H1 (cell line): ENCODE results near the gene HNRNPH2. TPM values are rescaled to one million over a fixed set of nuclear protein-coding genes. Genes with fewer than 3 reads are reported as not detected.

Experiments used
- CTCF ChIA-PET: fragments of 300-600 bp; sonication (Branson Sonifier 250); formaldehyde crosslinking; loops from one replicate; lab custom pipeline; 2021; ENCODE audit not compliant: partially characterized antibody; lab: Charles Lee
- POLR2A ChIA-PET: fragments of 300-600 bp; sonication (Branson Sonifier 250); formaldehyde crosslinking; loops from one replicate; lab custom pipeline; 2021; ENCODE audit warnings: inconsistent platforms; ENCODE audit not compliant: partially characterized antibody; lab: Charles Lee
- DNase-seq, 2 experiments: peaks; one replicate each; pipeline versions ENCODE4 v3.0.0 to v3.0.0-alpha.2; 2010 to 2022; ENCODE audit warnings: low spot score in 2 of 2, low read depth in 1 of 2, mixed read lengths in 1 of 2
- FAIRE-seq: peaks from 2 replicates; lab custom pipeline; 2011; peaks lifted over from hg19 to GRCh38; lab: Jason Lieb, UNC
- H2AFZ ChIP-seq: 2 replicates; pipeline ENCODE4 v1.8.1; 2012; ENCODE audit warnings: low read length, inconsistent platforms
- H2AK5ac ChIP-seq: 2 replicates; pipeline ENCODE4 v1.6.1; 2013; ENCODE audit warnings: low read depth, low read length
- H2BK120ac ChIP-seq: replicated peaks from 2 replicates; pipeline ENCODE3; 2013; ENCODE audit warnings: low read depth, low read length, inconsistent platforms
- H2BK12ac ChIP-seq: 2 replicates; pipeline ENCODE4 v1.6.1; 2013; ENCODE audit warnings: low read depth, low read length
- H2BK15ac ChIP-seq: 2 replicates; pipeline ENCODE4 v1.6.1; 2013; ENCODE audit warnings: low read length
- H2BK20ac ChIP-seq: 2 replicates; pipeline ENCODE4 v1.6.1; 2013; ENCODE audit warnings: low read length
- H2BK5ac ChIP-seq: 2 replicates; pipeline ENCODE4 v1.6.1; 2013; ENCODE audit warnings: low read depth, low read length
- H3K14ac ChIP-seq: 2 replicates; pipeline ENCODE4 v1.6.1; 2013; ENCODE audit warnings: inconsistent platforms; ENCODE audit not compliant: insufficient read length
- H3K18ac ChIP-seq: 2 replicates; pipeline ENCODE4 v1.6.1; 2013; ENCODE audit warnings: low read length; ENCODE audit errors: extremely low read depth
- H3K23ac ChIP-seq: 2 replicates; pipeline ENCODE4 v1.6.1; 2013; ENCODE audit warnings: inconsistent platforms; ENCODE audit not compliant: insufficient read length
- H3K23me2 ChIP-seq: 2 replicates; pipeline ENCODE4 v1.6.1; 2013; ENCODE audit warnings: low read depth, low read length
- H3K27ac ChIP-seq: 2 replicates; pipeline ENCODE4 v1.6.1; 2011; ENCODE audit warnings: low read depth, low read length, inconsistent platforms
- H3K27me3 ChIP-seq, 4 experiments: replicated peaks in 1 of 4; 1 replicate in 1 of 4; 2 replicates in 3 of 4; pipeline versions ENCODE4 v1.6.1 to v1.8.1; 2011 to 2013; ENCODE audit warnings: low read length in 3 of 4, mild to moderate bottlenecking in 3 of 4, inconsistent platforms in 2 of 4, mixed read lengths in 2 of 4, moderate library complexity in 1 of 4; ENCODE audit not compliant: control insufficient read depth in 3 of 4, insufficient read depth in 3 of 4; ENCODE audit errors: extremely low read depth in 1 of 4
- H3K36me3 ChIP-seq, 4 experiments: 2 replicates each; pipeline versions ENCODE4 v1.6.1 to v1.8.1; 2011 to 2013; ENCODE audit warnings: mild to moderate bottlenecking in 4 of 4, low read length in 3 of 4, moderate library complexity in 2 of 4, control low read depth in 1 of 4, inconsistent platforms in 1 of 4; ENCODE audit not compliant: insufficient read depth in 4 of 4, control insufficient read depth in 2 of 4
- H3K4ac ChIP-seq: replicated peaks from 2 replicates; pipeline ENCODE3; 2013; ENCODE audit warnings: low read length, low read depth, mixed read lengths, inconsistent platforms; ENCODE audit not compliant: insufficient read length
- H3K4me1 ChIP-seq, 4 experiments: replicated peaks in 1 of 4; 1 replicate in 1 of 4; 2 replicates in 3 of 4; pipeline versions ENCODE4 v1.6.1 to v1.8.1; 2011 to 2013; ENCODE audit warnings: low read length in 3 of 4, inconsistent platforms in 2 of 4, mixed read lengths in 1 of 4; ENCODE audit not compliant: insufficient read depth in 4 of 4, control insufficient read depth in 3 of 4
- H3K4me2 ChIP-seq, 2 experiments: 2 replicates each; pipeline versions ENCODE4 v1.6.1 to v1.8.1; 2011 to 2013; ENCODE audit warnings: low read depth in 2 of 2, low read length in 2 of 2, control low read depth in 1 of 2, inconsistent platforms in 1 of 2, mild to moderate bottlenecking in 1 of 2; ENCODE audit not compliant: insufficient read depth in 1 of 2
- H3K4me3 ChIP-seq, 4 experiments: fragments of 200-600, 300-600 bp in 1 of 4; sonication (generic), shearing (Covaris generic), sonication (Bioruptor Twin) in 1 of 4; 2 replicates each; pipeline versions ENCODE4 v1.5.1 to v1.8.1; 2011 to 2016; ENCODE audit warnings: low read length in 4 of 4, low read depth in 3 of 4, control low read depth in 2 of 4, inconsistent platforms in 2 of 4, mild to moderate bottlenecking in 2 of 4, mixed read lengths in 1 of 4, moderate library complexity in 1 of 4; ENCODE audit not compliant: insufficient read depth in 2 of 4; ENCODE audit errors: extremely low read depth in 1 of 4
- H3K56ac ChIP-seq: replicated peaks from 2 replicates; pipeline ENCODE3; 2013; ENCODE audit warnings: low read depth, mild to moderate bottlenecking, mixed read lengths, low read length, inconsistent platforms; ENCODE audit not compliant: insufficient read length
- H3K79me1 ChIP-seq: 2 replicates; pipeline ENCODE4 v1.6.1; 2013; ENCODE audit warnings: low read depth, low read length, control low read depth
- H3K79me2 ChIP-seq, 2 experiments: 2 replicates each; pipeline versions ENCODE4 v1.6.1 to v1.8.1; 2012 to 2013; ENCODE audit warnings: low read length in 2 of 2, mild to moderate bottlenecking in 2 of 2, inconsistent platforms in 1 of 2; ENCODE audit not compliant: insufficient read depth in 2 of 2, control insufficient read depth in 1 of 2
- H3K9ac ChIP-seq, 4 experiments: replicated peaks in 1 of 4; 1 replicate in 1 of 4; 2 replicates in 3 of 4; pipeline versions ENCODE4 v1.6.1 to v1.8.1; 2011 to 2013; ENCODE audit warnings: low read depth in 3 of 4, low read length in 3 of 4, control low read depth in 2 of 4, mild to moderate bottlenecking in 2 of 4, moderate library complexity in 2 of 4, inconsistent platforms in 1 of 4; ENCODE audit errors: extremely low read depth in 1 of 4
- H3K9me3 ChIP-seq, 2 experiments: 2 replicates each; pipeline versions ENCODE4 v1.6.1 to v1.8.1; 2012 to 2013; ENCODE audit warnings: mild to moderate bottlenecking in 2 of 2, moderate library complexity in 2 of 2, control low read depth in 1 of 2, inconsistent platforms in 1 of 2, low read depth in 1 of 2, low read length in 1 of 2, mixed read lengths in 1 of 2; ENCODE audit not compliant: insufficient read depth in 2 of 2
- H4K20me1 ChIP-seq, 2 experiments: replicated peaks in 1 of 2; 2 replicates each; pipeline versions ENCODE3 to v1.8.1; 2011 to 2013; ENCODE audit warnings: inconsistent platforms in 2 of 2, low read length in 2 of 2, mild to moderate bottlenecking in 1 of 2; ENCODE audit not compliant: insufficient read depth in 2 of 2, control insufficient read depth in 1 of 2
- H4K5ac ChIP-seq: 2 replicates; pipeline ENCODE4 v1.6.1; 2013; ENCODE audit warnings: low read length, low read depth, mixed read lengths, inconsistent platforms; ENCODE audit not compliant: insufficient read length
- H4K8ac ChIP-seq: 2 replicates; pipeline ENCODE4 v1.8.0; 2013; ENCODE audit warnings: mild to moderate bottlenecking, moderate library complexity, low read length, inconsistent platforms; ENCODE audit not compliant: insufficient read depth; ENCODE audit errors: extremely low read depth
- H4K91ac ChIP-seq: replicated peaks from 2 replicates; pipeline ENCODE3; 2013; ENCODE audit warnings: low read length, mixed read lengths, inconsistent platforms; ENCODE audit not compliant: insufficient read length
- ASH2L ChIP-seq: fragments of 200-600, 300-600 bp; sonication (generic); IDR thresholded peaks from one replicate; pipeline ENCODE4 v1.7.1; 2017; ENCODE audit warnings: low read length
- GTF2F1 ChIP-seq: IDR thresholded peaks from 2 replicates; pipeline ENCODE4 v1.6.1; 2012; ENCODE audit warnings: low read depth, low read length, improper control_type of control experiment, borderline replicate concordance
- NANOG ChIP-seq: IDR thresholded peaks from 2 replicates; pipeline ENCODE4 v1.6.1; 2011; ENCODE audit warnings: low read length, low read depth, mild to moderate bottlenecking, inconsistent platforms; ENCODE audit not compliant: insufficient read depth, poor library complexity, severe bottlenecking
- POLR2A ChIP-seq, 2 experiments: IDR thresholded peaks; 1 replicate in 1 of 2; 2 replicates in 1 of 2; pipeline ENCODE4 v1.6.1; 2011; ENCODE audit warnings: low read depth in 2 of 2, low read length in 2 of 2, mild to moderate bottlenecking in 2 of 2; ENCODE audit errors: control extremely low read depth in 1 of 2
- TEAD4 ChIP-seq: IDR thresholded peaks from 2 replicates; pipeline ENCODE4 v1.6.1; 2012; ENCODE audit warnings: low read depth, low read length, inconsistent platforms, mixed read lengths
- WGBS, 2 experiments: shearing (Covaris generic) in 1 of 2; methylation state at CpG; one replicate each; pipeline versions ENCODE4 v1.1.6 to v1.1.7; 2013 to 2015; ENCODE audit warnings: low lambda C conversion rate in 2 of 2, mixed read lengths in 2 of 2, inconsistent platforms in 1 of 2, low coverage in 1 of 2, missing lambda C conversion rate in 1 of 2; ENCODE audit not compliant: insufficient replicate concordance in 2 of 2, insufficient coverage in 1 of 2, insufficient read length in 1 of 2; ENCODE audit errors: extremely low coverage in 1 of 2, missing lambda C conversion rate in 1 of 2; 5-methylcytosine and 5-hydroxymethylcytosine counted together
- polyA plus RNA-seq, 7 experiments: library from polyadenylated mRNA; depleted of rRNA in 3 of 7; stranded (reverse) in 5 of 7; unstranded in 2 of 7; fragments of >200 nt in 5 of 7; fragments of 200-250 nt in 2 of 7; gene quantifications; 1 replicate in 5 of 7; 2 replicates in 1 of 7; 4 replicates in 1 of 7; pipeline versions ENCODE4 v1.2.1 to v1.2.3, GENCODE V29; 2011 to 2013; ENCODE audit warnings: missing spikeins in 2 of 7, mixed read lengths in 2 of 7
- total RNA-seq: library from RNA; stranded (reverse); fragmentation: NEBNext Ultra II Directional; extraction: Animal tissue kit (Norgen Biotek cat#: 25700); gene quantifications from 2 replicates; pipeline ENCODE4 v1.2.1, GENCODE V29; 2021

The HNRNPH2 gene
- total and polyA plus RNA-seq, 2 of the 8 experiments (the other 6 are each of a cell fraction or from before 2014, with no cell fraction given): 27.7 to 66.7 TPM

- POLR2A ChIA-PET: interaction anchor here (0.6 to 4.0 kb wide), 10 partner anchors 11 to 325 kb away, joined by 3 to 45 read pairs (median 3); partner anchors contain the start of gene TIMM8A
- H3K14ac ChIP-seq: no peak overlapping the region
- no peak overlapping the region for H2BK5ac ChIP-seq
- peak overlapping the region; percentile 17 for H4K91ac ChIP-seq
- H3K23me2 ChIP-seq: peaks cover 4% of the 10 kb centered on the region; the same call in 1 of the 2 replicates
- H2BK15ac ChIP-seq: no peak overlapping the region
- CTCF ChIA-PET: interaction anchor here (1.3 to 1.6 kb wide), 2 partner anchors 15 to 70 kb away, joined by 3 to 7 read pairs; partner anchors contain the start of genes GLA and HNRNPH2
- H3K23ac ChIP-seq: no peak overlapping the region
- H2BK12ac ChIP-seq: no peak overlapping the region
- no peak overlapping the region for H2AK5ac ChIP-seq
- no peak overlapping the region for H4K5ac ChIP-seq
- FAIRE-seq (no peak), DNase-seq (no peak)
- peak overlapping the region; percentile 88; the same call in 1 of the 2 replicates for H3K27ac ChIP-seq
- H2BK120ac ChIP-seq: no peak overlapping the region
- no peak overlapping the region for H4K8ac ChIP-seq
- H2BK20ac ChIP-seq: no peak overlapping the region
- H3K79me2 ChIP-seq: peaks cover 0 to 23% of the 10 kb centered on the region in 2 experiments; a peak in 2 of 4 replicates
- TF ChIP-seq POLR2A (IDR thresholded peaks at IDR 0.05; ENCODE audit: control extremely low read depth in 1 of 2, low read depth in 2 of 2, low read length in 2 of 2) (peak in 1 of 2 experiments; percentile 55; a peak in 1 of 3 replicates), ASH2L (no peak), TEAD4 (no peak), NANOG (no peak), GTF2F1 (no peak)
- H3K18ac ChIP-seq: no peak overlapping the region
- peak overlapping the region; percentile 58 to 91 (median 86) for H3K4me3 ChIP-seq
- peaks cover 6 to 45% (median 18%) of the 10 kb centered on the region in 4 experiments for H3K36me3 ChIP-seq
- no peaks in the 10 kb centered on the region; a peak in 1 of 7 replicates for H3K4me1 ChIP-seq
- H3K79me1 ChIP-seq: no peaks in the 10 kb centered on the region
- H3K9ac ChIP-seq: peak overlapping the region; percentile 85 to 97 (median 92)
- no peaks in the 10 kb centered on the region for H3K9me3 ChIP-seq
- no peak overlapping the region for H2AFZ ChIP-seq
- peak overlapping the region; percentile 56 to 89 for H3K4me2 ChIP-seq
- peaks cover 0 to 2% of the 10 kb centered on the region in 2 experiments for H4K20me1 ChIP-seq
- no peaks in the 10 kb centered on the region for H3K27me3 ChIP-seq
- no peak overlapping the region for H3K4ac ChIP-seq
- 46% methylated on average over 6 of the region's 6 CpGs; no CpG with 5 or more reads in 1 of the 2 experiments for WGBS, 2 experiments
- H3K56ac ChIP-seq: no peak overlapping the region
Observed at GRCh38 chrX:101391831-101392230, 16.2 kb upstream of the HNRNPH2 start.
